ENCODE results near the gene PAPLN. TPM values are rescaled to one million over a fixed set of nuclear protein-coding genes. Genes with fewer than 3 reads are reported as not detected.

PAPLN gene
- total RNA-seq, 1 donor from 2014 or later, result 2.7 TPM

DNA sequence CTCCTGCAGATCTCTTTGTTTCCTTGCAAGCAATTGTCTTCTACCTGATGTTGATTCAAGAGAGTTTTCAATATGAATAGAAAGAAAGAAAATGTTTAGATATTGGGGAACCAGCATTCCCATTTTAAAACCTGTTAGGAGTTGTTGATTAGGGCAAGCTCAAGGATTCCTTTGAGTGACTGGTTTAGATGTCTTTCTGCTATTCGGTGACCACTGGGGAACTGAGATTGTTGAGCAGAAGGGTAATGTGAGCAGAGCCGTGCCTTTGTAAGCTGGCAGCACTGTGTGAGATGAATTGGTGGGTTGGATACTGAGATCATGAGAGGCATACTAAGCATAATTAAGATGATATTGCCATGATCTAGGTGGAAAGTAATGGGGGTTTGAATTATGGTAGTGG is 39.1 kb upstream of the PAPLN start:
- H3K27ac Mint-ChIP-seq, result no peak overlapping the region
- no peaks in the 10 kb centered on the region for H3K27me3 Mint-ChIP-seq
- H3K4me3 Mint-ChIP-seq (ENCODE audit: low read depth), result no peak overlapping the region
- no peak for TF ChIP-seq CTCF (IDR thresholded peaks at IDR 0.05; ENCODE audit: unreplicated experiment)
- H3K9me3 Mint-ChIP-seq (ENCODE audit: low read depth), result no peaks in the 10 kb centered on the region
- peaks cover 33% of the 10 kb centered on the region for H3K36me3 Mint-ChIP-seq (ENCODE audit: insufficient read depth)
- H3K4me1 Mint-ChIP-seq (ENCODE audit: low read depth), result no peaks in the 10 kb centered on the region
- DNase-seq (ENCODE audit: low spot score, unreplicated experiment), result no peak

DNA sequence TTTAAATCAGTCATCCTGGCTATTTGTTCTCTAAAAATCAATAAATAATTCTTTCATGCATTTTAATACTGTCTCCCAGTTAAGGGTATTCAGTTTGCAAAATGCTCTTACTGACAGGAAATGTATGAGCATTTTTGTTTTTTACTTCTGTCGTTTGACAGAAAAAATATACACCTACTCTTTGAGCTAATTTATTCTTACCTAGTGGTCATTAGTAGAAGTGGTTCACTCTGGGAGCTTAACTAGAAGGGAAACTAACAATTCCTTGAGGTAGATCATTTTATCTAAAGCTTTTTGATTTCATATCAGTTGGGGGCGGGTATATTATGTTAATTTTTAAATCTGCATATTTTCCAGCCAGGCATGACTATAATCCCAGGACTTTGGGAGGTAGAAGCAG is 33.8 kb upstream of the PAPLN start:
- no peak overlapping the region for H3K4me3 Mint-ChIP-seq (ENCODE audit: low read depth)
- H3K4me1 Mint-ChIP-seq (ENCODE audit: low read depth), result no peaks in the 10 kb centered on the region
- DNase-seq (ENCODE audit: low spot score, unreplicated experiment), result no peak
- no peak overlapping the region for H3K27ac Mint-ChIP-seq
- TF ChIP-seq CTCF (IDR thresholded peaks at IDR 0.05; ENCODE audit: unreplicated experiment), result no peak
- no peaks in the 10 kb centered on the region for H3K9me3 Mint-ChIP-seq (ENCODE audit: low read depth)
- no peaks in the 10 kb centered on the region for H3K27me3 Mint-ChIP-seq
- H3K36me3 Mint-ChIP-seq (ENCODE audit: insufficient read depth), result peaks cover 38% of the 10 kb centered on the region

DNA sequence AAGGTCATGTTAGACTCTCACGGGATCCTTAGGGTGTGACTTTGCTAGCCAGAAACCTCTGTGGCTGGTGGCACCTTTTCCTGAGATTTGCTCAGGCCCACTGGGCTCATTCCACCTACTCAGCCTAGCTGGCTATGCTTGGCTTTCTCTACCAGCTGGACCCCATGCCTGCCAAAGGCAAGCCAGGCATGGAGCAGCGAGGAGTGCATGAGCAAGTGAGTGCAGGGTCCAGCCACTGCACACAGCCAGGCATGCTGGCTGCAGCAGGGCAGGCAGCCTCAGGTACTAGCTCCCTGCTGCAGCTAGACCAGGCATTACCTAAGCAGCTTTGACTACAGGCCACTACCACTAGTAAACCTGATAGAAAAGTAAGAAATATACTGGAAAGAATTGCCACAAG is 29.7 kb upstream of the PAPLN start:
- Mint-ChIP-seq H3K27me3 (no peaks in the 10 kb centered on the region), H3K4me1 (ENCODE audit: low read depth) (no peaks in the 10 kb centered on the region)
- no peak for TF ChIP-seq CTCF (IDR thresholded peaks at IDR 0.05; ENCODE audit: unreplicated experiment)

DNA sequence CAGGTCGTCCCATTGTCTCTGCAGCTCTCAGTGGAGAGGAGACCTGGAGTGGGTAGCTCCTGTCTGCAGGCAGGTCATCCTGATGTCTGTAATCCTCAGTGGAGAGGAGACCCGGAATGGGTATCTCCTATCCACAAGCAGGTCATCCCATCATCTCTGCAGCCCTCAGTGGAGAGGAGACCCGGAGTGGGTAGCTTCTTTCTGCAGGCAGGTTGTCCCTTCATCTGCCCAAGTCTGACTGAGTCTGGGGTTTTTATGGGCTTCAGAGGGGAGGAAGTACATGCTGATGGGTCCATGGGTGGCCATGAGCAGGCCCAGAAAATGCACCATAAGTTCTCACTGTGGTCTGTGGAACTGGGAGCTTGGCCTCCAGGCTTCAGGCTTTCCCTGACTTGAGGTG is 28.9 kb upstream of the PAPLN start:
- Mint-ChIP-seq H3K36me3 (ENCODE audit: insufficient read depth) (peaks cover 22% of the 10 kb centered on the region), H3K4me1 (ENCODE audit: low read depth) (no peaks in the 10 kb centered on the region), H3K9me3 (ENCODE audit: low read depth) (no peaks in the 10 kb centered on the region), H3K27ac (no peak overlapping the region), H3K27me3 (no peaks in the 10 kb centered on the region), H3K4me3 (ENCODE audit: low read depth) (no peak overlapping the region)
- DNase-seq (ENCODE audit: low spot score, unreplicated experiment), result no peak
- TF ChIP-seq CTCF (IDR thresholded peaks at IDR 0.05; ENCODE audit: unreplicated experiment), result no peak

More for the DNA sequence above, 29.7 kb upstream of the PAPLN start:
- DNase-seq (ENCODE audit: low spot score, unreplicated experiment), result no peak
- H3K4me3 Mint-ChIP-seq (ENCODE audit: low read depth), result no peak overlapping the region
- H3K36me3 Mint-ChIP-seq (ENCODE audit: insufficient read depth), result peaks cover 21% of the 10 kb centered on the region
- H3K9me3 Mint-ChIP-seq (ENCODE audit: low read depth), result no peaks in the 10 kb centered on the region
- no peak overlapping the region for H3K27ac Mint-ChIP-seq

- Mint-ChIP-seq H3K36me3 (ENCODE audit: insufficient read depth) (peaks cover 22% of the 10 kb centered on the region), H3K4me1 (ENCODE audit: low read depth) (no peaks in the 10 kb centered on the region), H3K9me3 (ENCODE audit: low read depth) (no peaks in the 10 kb centered on the region), H3K27me3 (no peaks in the 10 kb centered on the region), H3K4me3 (ENCODE audit: low read depth) (no peak overlapping the region), H3K27ac (no peak overlapping the region)
- no peak for DNase-seq (ENCODE audit: low spot score, unreplicated experiment)
- TF ChIP-seq CTCF (IDR thresholded peaks at IDR 0.05; ENCODE audit: unreplicated experiment), result no peak
Observed at GRCh38 chr14:73208846-73209245, 28.5 kb upstream of the PAPLN start.
